ENCODE results near the gene PTCSC3.

DNA sequence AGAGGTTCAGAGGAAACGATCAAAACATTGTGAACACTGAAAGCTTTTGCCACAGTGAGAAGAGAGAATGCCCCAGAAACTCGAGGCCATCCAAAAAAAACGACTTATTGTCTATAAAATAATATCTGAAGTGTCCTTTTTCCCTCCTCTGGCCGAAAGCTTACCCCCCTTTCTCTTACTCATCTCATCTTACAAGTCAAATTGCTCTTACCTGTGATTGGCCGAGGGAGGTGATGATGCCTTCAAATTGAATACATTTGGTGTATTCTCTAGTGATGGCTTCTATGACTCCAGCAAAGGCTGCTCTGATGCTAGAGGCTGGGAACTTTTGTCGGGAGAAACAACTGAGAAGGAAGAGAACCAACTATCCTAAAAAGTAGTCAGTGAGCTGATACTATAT is 90.7 kb downstream of the PTCSC3 start:
- TF ChIP-seq, protein P1, sequence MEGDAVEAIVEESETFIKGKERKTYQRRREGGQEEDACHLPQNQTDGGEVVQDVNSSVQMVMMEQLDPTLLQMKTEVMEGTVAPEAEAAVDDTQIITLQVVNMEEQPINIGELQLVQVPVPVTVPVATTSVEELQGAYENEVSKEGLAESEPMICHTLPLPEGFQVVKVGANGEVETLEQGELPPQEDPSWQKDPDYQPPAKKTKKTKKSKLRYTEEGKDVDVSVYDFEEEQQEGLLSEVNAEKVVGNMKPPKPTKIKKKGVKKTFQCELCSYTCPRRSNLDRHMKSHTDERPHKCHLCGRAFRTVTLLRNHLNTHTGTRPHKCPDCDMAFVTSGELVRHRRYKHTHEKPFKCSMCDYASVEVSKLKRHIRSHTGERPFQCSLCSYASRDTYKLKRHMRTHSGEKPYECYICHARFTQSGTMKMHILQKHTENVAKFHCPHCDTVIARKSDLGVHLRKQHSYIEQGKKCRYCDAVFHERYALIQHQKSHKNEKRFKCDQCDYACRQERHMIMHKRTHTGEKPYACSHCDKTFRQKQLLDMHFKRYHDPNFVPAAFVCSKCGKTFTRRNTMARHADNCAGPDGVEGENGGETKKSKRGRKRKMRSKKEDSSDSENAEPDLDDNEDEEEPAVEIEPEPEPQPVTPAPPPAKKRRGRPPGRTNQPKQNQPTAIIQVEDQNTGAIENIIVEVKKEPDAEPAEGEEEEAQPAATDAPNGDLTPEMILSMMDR (IDR thresholded peaks at IDR 0.05; ENCODE audit: low read length) = no peak
- TF ChIP-seq EZH2 (IDR thresholded peaks at IDR 0.05; ENCODE audit: borderline replicate concordance, low read length) = no peak

All from OCI-LY1 (cell line).